IgD-negative memory B cell (primary cell): ENCODE measurements around the gene GALNT7. TPM values are rescaled to one million over a fixed set of nuclear protein-coding genes. Genes with fewer than 3 reads are reported as not detected.

ENCODE experiments used
- H3K27ac Mint-ChIP-seq, 3 donors: one replicate each; pipeline ENCODE4 v1.8.0; 2020 to 2022; ENCODE audit warnings: mild to moderate bottlenecking in 3 of 3, mixed read lengths in 3 of 3, moderate library complexity in 1 of 3
- H3K27me3 Mint-ChIP-seq: one replicate; pipeline ENCODE4 v1.8.0; 2021; ENCODE audit warnings: mixed read lengths
- H3K36me3 Mint-ChIP-seq: one replicate; pipeline ENCODE4 v1.8.0; 2020; ENCODE audit warnings: mild to moderate bottlenecking, mixed read lengths
- H3K4me1 Mint-ChIP-seq, 3 donors: one replicate each; pipeline ENCODE4 v1.8.0; 2020 to 2022; ENCODE audit warnings: mixed read lengths in 3 of 3, mild to moderate bottlenecking in 1 of 3
- H3K4me3 Mint-ChIP-seq, 4 donors: one replicate each; pipeline ENCODE4 v1.8.0; 2020 to 2022; ENCODE audit warnings: mild to moderate bottlenecking in 4 of 4, mixed read lengths in 4 of 4, moderate library complexity in 3 of 4
- H3K9me3 Mint-ChIP-seq, 3 donors: one replicate each; pipeline ENCODE4 v1.8.0; 2020 to 2021; ENCODE audit warnings: mixed read lengths in 3 of 3, mild to moderate bottlenecking in 1 of 3
- polyA plus RNA-seq: library from polyadenylated mRNA; unstranded; fragments of 300-500 nt; fragmentation: Illumina TruSeq; gene quantifications from one replicate; pipeline ENCODE4 v1.2.3, GENCODE V29; 2021

The GALNT7 gene
- polyA plus RNA-seq, 1 donor from 2014 or later, result 7.1 TPM

DNA sequence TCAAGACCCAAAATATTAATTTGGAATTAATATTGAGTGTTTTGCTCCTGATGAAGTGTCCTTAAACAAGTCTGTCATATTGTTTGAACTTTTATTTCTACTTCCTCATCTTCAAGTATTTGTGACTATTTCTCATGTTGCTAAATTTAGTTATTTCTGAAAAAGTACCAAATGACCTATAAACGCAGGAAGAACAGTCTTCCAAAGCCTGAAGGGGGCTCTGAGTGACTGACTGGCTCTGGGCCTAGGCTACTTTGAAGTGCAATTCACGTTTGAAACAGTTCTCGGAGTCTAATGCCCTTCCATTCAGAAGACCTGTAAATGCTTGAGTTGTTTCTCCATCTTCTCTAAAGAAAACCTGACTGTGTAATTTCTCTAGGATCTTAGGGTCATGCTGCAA lies 26.5 kb downstream of the GALNT7 start:
- H3K4me1 Mint-ChIP-seq, result peaks cover 19 to 33% (median 32%) of the 10 kb centered on the region in 3 donors

DNA sequence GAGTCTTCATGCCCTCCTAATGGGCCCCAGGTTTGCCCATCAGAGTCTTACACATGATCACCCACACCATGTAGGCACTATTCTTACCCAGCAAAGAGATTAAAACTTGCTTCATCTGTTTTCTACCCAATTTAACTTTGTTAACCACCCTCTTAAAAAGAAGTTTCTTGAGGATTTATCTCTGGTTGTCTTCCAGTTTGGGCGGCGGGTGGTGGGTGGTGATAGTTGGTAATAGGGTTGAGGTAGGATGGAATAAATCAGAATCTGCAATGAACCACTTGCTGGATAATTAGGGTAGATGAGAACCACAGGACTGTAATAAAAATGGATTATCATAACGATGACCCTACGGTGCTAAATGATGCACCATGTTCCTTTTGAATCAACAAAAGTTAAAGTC lies 30.9 kb downstream of the GALNT7 start:
- H3K9me3 Mint-ChIP-seq, result peaks cover 3 to 13% (median 4%) of the 10 kb centered on the region in 3 donors
- no peak overlapping the region for H3K27ac Mint-ChIP-seq
- H3K4me1 Mint-ChIP-seq, result peaks cover 14 to 22% (median 19%) of the 10 kb centered on the region in 3 donors
- H3K36me3 Mint-ChIP-seq, result peaks cover 16% of the 10 kb centered on the region
- H3K27me3 Mint-ChIP-seq, result no peaks in the 10 kb centered on the region
- no peak overlapping the region for H3K4me3 Mint-ChIP-seq

More for the DNA sequence above, 26.5 kb downstream of the GALNT7 start:
- Mint-ChIP-seq H3K4me3 (no peak overlapping the region), H3K9me3 (no peaks in the 10 kb centered on the region), H3K36me3 (peaks cover 4% of the 10 kb centered on the region), H3K27ac (peak overlapping the region in 1 of 3 donors; percentile 50), H3K27me3 (no peaks in the 10 kb centered on the region)

DNA sequence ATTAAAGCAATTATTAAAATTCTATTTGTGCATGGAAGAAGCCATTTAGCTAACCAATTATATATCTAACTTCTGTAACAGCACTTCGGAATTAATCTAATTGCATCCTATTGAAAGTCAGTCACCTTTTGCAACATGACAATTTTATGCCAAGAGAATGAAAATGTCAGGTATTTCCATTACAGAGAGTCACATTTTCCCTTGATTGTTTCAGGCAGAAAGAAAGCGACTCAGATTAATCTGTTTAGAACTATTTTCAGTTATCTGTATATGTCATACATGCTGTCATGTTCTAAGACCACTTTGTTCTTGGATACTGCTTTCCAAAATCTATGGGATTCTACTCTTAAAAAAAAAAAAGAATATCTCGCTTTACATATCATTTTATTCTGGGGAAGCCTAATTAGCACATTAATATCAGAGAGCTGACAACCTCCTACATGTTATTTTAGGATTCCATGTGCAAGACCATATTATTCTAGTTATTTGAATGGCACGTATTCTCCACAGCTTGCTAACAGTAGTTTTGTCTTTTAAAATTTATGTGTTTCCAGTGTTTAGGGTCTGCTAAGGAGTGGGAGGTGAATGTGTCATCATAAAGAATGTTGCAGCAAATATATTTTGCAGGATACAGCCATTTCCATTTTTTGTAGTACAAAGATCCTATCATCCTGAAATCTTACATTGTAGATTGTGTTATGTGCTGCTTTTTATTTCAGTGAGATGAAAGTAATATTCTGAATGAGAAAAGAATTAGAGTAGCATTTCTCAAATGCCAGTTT lies 31.7 kb downstream of the GALNT7 start:
- H3K4me1 Mint-ChIP-seq, result peaks cover 7 to 14% (median 12%) of the 10 kb centered on the region in 3 donors
- peaks cover 19% of the 10 kb centered on the region for H3K36me3 Mint-ChIP-seq

DNA sequence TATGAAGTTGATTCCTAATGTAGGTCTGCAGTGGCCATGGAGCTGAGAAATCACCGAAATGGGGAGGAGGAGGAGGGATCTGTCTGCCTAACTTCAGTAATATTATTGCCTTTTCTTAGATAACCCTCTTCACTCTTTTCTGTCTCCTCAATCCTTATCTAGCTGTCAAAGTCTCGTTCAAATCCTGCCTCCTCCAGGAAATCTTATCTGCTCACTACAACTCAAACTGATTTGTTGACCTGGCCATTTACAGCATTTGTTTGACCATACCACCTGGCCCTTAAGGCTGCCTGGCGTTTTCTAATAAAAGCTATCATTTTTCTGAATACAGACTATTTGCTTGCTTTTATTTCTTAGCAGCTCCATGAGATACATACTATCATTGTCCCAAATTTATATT lies 33.8 kb downstream of the GALNT7 start:
- Mint-ChIP-seq H3K4me3 (no peak overlapping the region), H3K36me3 (peaks cover 19% of the 10 kb centered on the region), H3K27me3 (no peaks in the 10 kb centered on the region), H3K9me3 (peaks cover 4 to 15% (median 5%) of the 10 kb centered on the region in 3 donors), H3K4me1 (peaks cover 3 to 15% (median 12%) of the 10 kb centered on the region in 3 donors), H3K27ac (peak overlapping the region in 1 of 3 donors; percentile 32)

More for the DNA sequence above, 31.7 kb downstream of the GALNT7 start:
- Mint-ChIP-seq H3K4me3 (no peak overlapping the region), H3K9me3 (peaks cover 3 to 15% (median 4%) of the 10 kb centered on the region in 3 donors), H3K27me3 (no peaks in the 10 kb centered on the region), H3K27ac (no peak overlapping the region)

DNA sequence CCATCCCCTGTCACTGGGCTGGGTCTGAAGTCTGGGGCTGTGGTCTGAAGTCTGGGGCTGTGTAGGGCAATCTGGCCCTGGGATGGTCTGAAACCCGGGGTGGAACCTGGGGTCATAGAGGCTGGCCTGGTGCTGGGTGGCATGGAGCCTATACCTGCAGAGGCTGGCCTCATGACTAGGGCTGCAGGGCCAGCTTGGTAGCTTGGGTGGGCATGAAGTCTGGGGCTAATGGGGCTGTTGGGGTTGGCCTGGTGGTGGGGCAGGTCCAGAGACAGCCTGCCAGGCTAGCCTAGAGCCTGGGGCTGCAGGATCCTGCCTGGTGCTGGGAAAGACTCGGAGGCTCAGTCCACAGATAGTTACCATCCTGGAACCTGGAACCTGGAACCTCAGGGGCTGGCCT lies 37.0 kb downstream of the GALNT7 start:
- H3K27ac Mint-ChIP-seq, result peak overlapping the region in 1 of 3 donors; percentile 31
- peaks cover 5 to 12% (median 10%) of the 10 kb centered on the region in 3 donors for H3K4me1 Mint-ChIP-seq
- no peaks in the 10 kb centered on the region for H3K27me3 Mint-ChIP-seq
- H3K9me3 Mint-ChIP-seq, result peaks cover 4 to 15% (median 5%) of the 10 kb centered on the region in 3 donors
- H3K36me3 Mint-ChIP-seq, result peaks cover 15% of the 10 kb centered on the region
- H3K4me3 Mint-ChIP-seq, result no peak overlapping the region

DNA sequence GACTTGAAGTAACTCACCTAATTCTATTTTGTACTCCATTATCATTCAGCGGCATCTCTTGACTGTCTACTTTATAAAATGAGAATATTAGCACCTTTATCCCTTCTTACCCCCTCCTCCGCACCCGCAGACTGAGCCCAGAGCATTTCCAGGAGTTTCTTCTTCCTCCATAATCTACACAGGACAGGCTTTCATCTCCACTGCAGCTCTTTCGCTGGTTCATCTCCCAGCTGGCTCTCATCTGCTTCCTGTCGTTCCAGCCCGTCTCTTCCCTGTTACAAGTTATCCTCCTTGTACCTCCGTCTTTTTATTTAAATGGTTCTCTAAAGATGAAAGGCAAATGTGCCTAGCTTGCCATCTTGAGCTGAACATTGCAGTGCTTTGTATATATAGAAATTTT lies 39.8 kb downstream of the GALNT7 start:
- Mint-ChIP-seq H3K4me3 (no peak overlapping the region), H3K27ac (no peak overlapping the region), H3K9me3 (peaks cover 4 to 10% (median 4%) of the 10 kb centered on the region in 3 donors), H3K4me1 (peaks cover 5 to 18% (median 13%) of the 10 kb centered on the region in 3 donors), H3K36me3 (peaks cover 11% of the 10 kb centered on the region), H3K27me3 (no peaks in the 10 kb centered on the region)

DNA sequence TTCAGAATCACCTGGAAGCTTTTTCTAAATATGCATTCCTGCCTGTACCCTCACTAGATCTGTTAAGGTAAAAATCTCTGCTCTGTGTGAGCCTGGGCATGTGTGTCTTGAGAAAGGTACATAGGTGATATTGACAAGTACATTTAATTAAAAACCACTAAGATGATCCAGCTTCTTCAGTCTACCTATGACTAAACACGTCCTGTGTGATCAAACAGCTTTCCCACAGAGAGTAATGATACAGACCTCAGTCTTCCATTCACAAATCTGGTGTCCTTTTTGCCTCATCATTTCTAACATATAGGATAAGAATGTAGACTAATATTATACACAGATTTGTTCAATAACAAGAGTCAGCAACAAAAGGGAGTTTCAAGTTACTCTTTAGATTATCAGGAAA lies 42.6 kb downstream of the GALNT7 start:
- Mint-ChIP-seq H3K36me3 (peaks cover 4% of the 10 kb centered on the region), H3K4me1 (peaks cover 10 to 16% (median 10%) of the 10 kb centered on the region in 3 donors), H3K4me3 (no peak overlapping the region), H3K27ac (peak overlapping the region in 1 of 3 donors; percentile 19), H3K27me3 (no peaks in the 10 kb centered on the region), H3K9me3 (no peaks in the 10 kb centered on the region)

DNA sequence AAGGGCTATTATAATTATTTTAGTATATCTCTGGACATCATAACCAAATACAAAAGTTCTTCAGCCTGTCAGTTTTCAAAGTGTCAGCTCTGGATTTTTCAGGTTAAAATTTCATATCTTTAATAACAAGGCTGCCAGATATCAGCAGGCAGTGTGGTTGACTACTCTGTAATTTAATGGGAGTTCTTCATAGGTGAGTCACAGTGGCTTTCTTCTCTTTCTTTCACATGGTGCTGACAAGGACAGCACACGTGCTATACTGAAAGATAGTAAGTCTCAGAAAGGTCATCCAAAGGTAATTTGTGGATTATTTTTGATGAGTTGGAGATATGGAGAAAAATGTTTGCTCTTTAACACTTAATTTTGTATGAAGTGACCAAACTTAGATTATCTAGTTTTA lies 43.2 kb downstream of the GALNT7 start:
- H3K36me3 Mint-ChIP-seq, result peaks cover 5% of the 10 kb centered on the region
- H3K27ac Mint-ChIP-seq, result no peak overlapping the region
- no peaks in the 10 kb centered on the region for H3K9me3 Mint-ChIP-seq
- no peak overlapping the region for H3K4me3 Mint-ChIP-seq
- no peaks in the 10 kb centered on the region for H3K27me3 Mint-ChIP-seq
- H3K4me1 Mint-ChIP-seq, result peaks cover 7 to 13% (median 10%) of the 10 kb centered on the region in 3 donors

DNA sequence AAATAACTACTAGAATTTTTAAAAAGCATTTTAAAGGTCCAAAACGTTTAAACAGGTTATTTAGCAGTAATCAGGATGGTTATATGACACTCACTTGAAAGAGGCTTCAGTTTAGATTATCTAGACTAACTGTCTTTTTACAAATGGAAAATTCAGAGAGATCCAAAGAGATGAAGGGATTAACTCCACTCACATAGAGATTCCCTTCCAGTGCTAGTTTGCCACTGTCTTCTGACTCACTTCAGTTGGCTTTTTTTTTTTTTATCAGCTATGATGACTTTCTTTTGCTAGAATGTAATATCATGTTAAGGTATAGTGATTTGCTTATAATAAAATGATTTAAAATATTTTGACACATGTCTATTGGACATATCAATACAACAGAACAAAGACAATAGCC lies 43.8 kb downstream of the GALNT7 start:
- Mint-ChIP-seq H3K9me3 (no peaks in the 10 kb centered on the region), H3K27ac (no peak overlapping the region)

DNA sequence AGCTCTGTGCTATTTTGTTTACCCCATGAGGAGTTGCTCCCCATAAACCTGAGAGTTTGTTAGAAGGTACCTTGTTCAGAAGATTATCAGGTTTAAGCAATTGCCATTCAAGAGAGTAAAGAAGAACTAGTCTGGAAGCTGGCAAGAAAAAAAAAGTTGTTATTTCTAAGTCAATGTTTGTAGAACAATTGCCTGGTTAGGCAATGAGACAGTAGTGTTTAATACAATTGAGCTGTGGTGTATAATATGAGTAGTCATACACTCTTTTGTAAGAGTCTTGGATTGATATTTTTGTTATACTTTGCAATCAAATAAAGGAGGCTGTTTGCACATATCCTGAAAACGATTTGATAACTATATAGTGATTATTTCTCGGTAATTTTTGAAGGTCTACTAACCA lies 44.7 kb downstream of the GALNT7 start:
- peaks cover 5% of the 10 kb centered on the region for H3K36me3 Mint-ChIP-seq
- H3K27me3 Mint-ChIP-seq, result no peaks in the 10 kb centered on the region
- no peak overlapping the region for H3K27ac Mint-ChIP-seq

More for the DNA sequence above, 43.8 kb downstream of the GALNT7 start:
- H3K27me3 Mint-ChIP-seq, result no peaks in the 10 kb centered on the region
- peaks cover 5% of the 10 kb centered on the region for H3K36me3 Mint-ChIP-seq
- no peak overlapping the region for H3K4me3 Mint-ChIP-seq
- H3K4me1 Mint-ChIP-seq, result peaks cover 8 to 13% (median 10%) of the 10 kb centered on the region in 3 donors

DNA sequence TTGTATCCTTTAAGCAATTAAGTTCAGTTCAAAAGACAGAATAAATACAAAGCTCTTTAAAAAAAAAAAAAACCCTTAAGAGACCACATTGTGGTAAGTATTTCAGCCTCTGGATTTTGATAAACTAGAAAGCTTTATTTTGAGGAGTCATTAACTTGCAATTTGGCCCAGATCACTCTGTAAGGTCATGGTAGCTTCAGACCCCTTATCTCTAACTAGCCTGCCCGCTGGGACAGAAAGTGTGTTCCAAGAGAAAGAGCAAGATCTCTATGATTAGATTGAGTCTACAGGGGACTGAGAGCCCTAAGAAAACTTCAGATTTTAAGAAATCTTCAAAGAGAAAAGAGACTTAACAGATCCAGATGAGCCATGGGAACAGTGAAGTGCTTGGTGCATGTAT lies 45.6 kb downstream of the GALNT7 start:
- Mint-ChIP-seq H3K4me3 (no peak overlapping the region), H3K9me3 (peaks cover 0 to 2% (median 0%) of the 10 kb centered on the region in 3 donors), H3K36me3 (peaks cover 5% of the 10 kb centered on the region), H3K27ac (no peak overlapping the region), H3K4me1 (peaks cover 8 to 24% (median 17%) of the 10 kb centered on the region in 3 donors), H3K27me3 (no peaks in the 10 kb centered on the region)

More for the DNA sequence above, 44.7 kb downstream of the GALNT7 start:
- Mint-ChIP-seq H3K9me3 (no peaks in the 10 kb centered on the region), H3K4me3 (no peak overlapping the region), H3K4me1 (peaks cover 9 to 20% (median 10%) of the 10 kb centered on the region in 3 donors)

DNA sequence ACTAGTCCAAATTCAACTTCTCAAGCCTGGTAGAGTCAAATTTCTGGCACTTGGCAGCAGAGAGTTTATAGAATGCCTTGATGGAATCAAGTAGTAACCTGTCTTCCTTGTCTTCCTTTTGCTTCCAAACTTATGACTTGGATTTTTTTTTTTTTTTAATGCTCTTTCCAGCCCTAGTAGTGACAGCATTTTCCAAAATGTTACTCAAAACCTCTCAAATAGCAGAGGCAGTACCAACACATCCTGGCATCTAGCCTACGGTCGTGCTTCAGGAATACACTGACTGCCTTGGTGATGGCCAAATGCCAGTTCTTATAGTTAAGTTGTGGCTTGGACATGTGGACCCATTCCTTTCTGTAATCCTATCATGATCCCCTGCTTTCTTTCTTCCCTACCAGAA lies 46.0 kb downstream of the GALNT7 start:
- peaks cover 8 to 25% (median 17%) of the 10 kb centered on the region in 3 donors for H3K4me1 Mint-ChIP-seq
- H3K27ac Mint-ChIP-seq, result no peak overlapping the region
- H3K36me3 Mint-ChIP-seq, result peaks cover 5% of the 10 kb centered on the region
- H3K27me3 Mint-ChIP-seq, result no peaks in the 10 kb centered on the region
- peak overlapping the region in 1 of 4 donors; percentile 20 for H3K4me3 Mint-ChIP-seq
- peaks cover 0 to 2% (median 0%) of the 10 kb centered on the region in 3 donors for H3K9me3 Mint-ChIP-seq

DNA sequence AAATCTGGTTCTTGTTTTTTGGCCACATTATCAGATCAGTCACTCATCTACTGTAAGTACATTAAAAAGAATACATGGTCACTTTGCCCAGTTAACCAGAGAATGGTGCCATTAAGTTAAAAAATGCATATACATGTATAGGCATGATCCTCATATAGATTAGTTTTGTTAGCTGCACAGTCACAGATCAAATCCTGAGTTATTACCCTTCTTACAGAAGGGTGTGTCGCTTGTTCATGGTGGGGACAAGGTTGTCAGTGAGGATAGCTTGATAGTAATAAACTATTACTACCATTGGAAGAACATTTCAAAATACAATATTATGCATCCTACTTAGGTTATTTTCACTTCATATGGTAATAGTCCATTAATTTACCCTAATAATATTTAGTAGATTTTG lies 48.5 kb downstream of the GALNT7 start:
- Mint-ChIP-seq H3K4me1 (peaks cover 12 to 25% (median 20%) of the 10 kb centered on the region in 3 donors), H3K9me3 (peaks cover 0 to 2% (median 0%) of the 10 kb centered on the region in 3 donors), H3K27ac (no peak overlapping the region), H3K36me3 (peaks cover 3% of the 10 kb centered on the region), H3K27me3 (no peaks in the 10 kb centered on the region), H3K4me3 (no peak overlapping the region)

DNA sequence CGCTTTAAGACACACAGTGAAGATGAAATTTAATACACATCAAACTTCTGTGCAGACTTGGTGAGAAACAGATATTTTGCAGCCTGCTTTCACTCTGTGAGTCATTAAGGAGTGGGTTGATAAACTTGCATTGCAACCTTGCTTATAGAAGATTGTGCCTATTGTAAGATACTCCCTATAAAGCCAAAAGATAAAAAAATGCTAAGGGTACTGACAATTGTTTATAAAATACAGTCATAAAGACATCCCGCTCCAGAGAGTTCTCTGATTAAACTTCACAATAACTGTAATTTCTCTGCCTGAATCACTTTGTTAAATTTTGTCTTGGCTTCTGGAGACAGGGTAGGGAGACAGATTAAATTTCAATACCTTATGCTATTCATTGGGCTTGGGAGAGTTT lies 49.1 kb downstream of the GALNT7 start:
- Mint-ChIP-seq H3K4me3 (no peak overlapping the region), H3K36me3 (peaks cover 3% of the 10 kb centered on the region), H3K9me3 (peaks cover 0 to 2% (median 0%) of the 10 kb centered on the region in 3 donors), H3K4me1 (peaks cover 12 to 23% (median 22%) of the 10 kb centered on the region in 3 donors), H3K27me3 (no peaks in the 10 kb centered on the region), H3K27ac (no peak overlapping the region)

DNA sequence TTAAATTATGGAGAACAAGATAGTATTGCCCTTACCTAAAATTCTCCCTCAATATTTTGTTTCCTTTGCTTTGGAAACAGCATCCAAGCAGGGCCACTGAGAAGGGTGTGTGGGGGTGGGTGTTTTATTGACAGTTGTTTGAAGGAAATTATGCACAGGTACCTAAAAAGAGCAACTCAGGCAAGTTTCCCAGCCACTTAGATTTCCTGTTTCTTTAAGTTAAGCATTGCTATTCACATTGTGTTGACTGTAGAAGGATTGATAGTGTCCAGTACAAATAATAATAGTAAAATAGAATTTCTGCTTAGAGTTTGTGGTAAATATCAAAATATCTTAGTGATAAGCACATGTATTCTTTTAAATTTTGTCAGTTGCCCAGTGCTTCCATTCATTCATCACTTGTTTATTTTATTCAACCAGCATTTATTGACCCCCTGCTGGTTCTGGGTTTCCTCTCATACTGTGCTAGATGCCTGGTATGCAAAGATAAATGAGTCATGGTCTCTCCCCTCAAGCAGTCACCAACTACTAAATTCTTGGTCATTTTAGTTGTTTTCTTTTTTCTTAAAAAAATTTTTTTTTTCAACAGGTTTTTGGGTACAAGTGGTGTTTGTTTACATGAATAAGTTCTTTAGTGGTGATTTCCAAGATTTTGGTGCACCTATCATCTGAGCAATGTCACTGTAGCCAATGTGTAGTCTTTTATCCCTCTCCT lies 50.0 kb downstream of the GALNT7 start:
- no peaks in the 10 kb centered on the region for H3K27me3 Mint-ChIP-seq
- H3K4me1 Mint-ChIP-seq, result peaks cover 9 to 23% (median 16%) of the 10 kb centered on the region in 3 donors

More for the DNA sequence above, 50.0 kb downstream of the GALNT7 start:
- Mint-ChIP-seq H3K36me3 (peaks cover 3% of the 10 kb centered on the region), H3K27ac (no peak overlapping the region), H3K4me3 (peak overlapping the region in 1 of 4 donors; percentile 43), H3K9me3 (peaks cover 0 to 2% (median 0%) of the 10 kb centered on the region in 3 donors)
